ENCODE data around the gene ST6GALNAC1. TPM values are rescaled to one million over a fixed set of nuclear protein-coding genes. Genes with fewer than 3 reads are reported as not detected.
"Not testable (repeated sequence)": the region's sequence is repeated elsewhere in the genome, so short reads cannot be mapped to it uniquely, and the experiment has no call there.

The ST6GALNAC1 gene
- total RNA-seq, 4 donors from 2014 or later: 0.46 to 4.6 (median 1.9) TPM

- ATAC-seq (ENCODE audit: low FRiP score) (no peak), DNase-seq (ENCODE audit: low spot score) (no peak)
- no peak for TF ChIP-seq CTCF (IDR thresholded peaks at IDR 0.05)
Measured at GRCh38 chr17:76626442-76626841, 17.1 kb downstream of the ST6GALNAC1 start.

- TF ChIP-seq CTCF (IDR thresholded peaks at IDR 0.05): no peak
- ATAC-seq (ENCODE audit: low FRiP score) (no peak), DNase-seq (ENCODE audit: low spot score) (no peak)
Measured at GRCh38 chr17:76625496-76625895, 18.1 kb downstream of the ST6GALNAC1 start.

GRCh38 chr17:76623271-76624146, 20.0 kb downstream of the ST6GALNAC1 start:
- TF ChIP-seq CTCF (IDR thresholded peaks at IDR 0.05): peak in 2 of 3 donors; percentile 70 to 72
- ATAC-seq (ENCODE audit: low FRiP score) (peak; percentile 93), DNase-seq (ENCODE audit: low spot score) (peak; percentile 55)

GRCh38 chr17:76617838-76618237, 25.7 kb downstream of the ST6GALNAC1 start:
- DNase-seq (ENCODE audit: low spot score): no peak
- no peak for ATAC-seq (ENCODE audit: low FRiP score)
- no peak for TF ChIP-seq CTCF (IDR thresholded peaks at IDR 0.05)

- no peak for DNase-seq (ENCODE audit: low spot score)
- ATAC-seq (ENCODE audit: low FRiP score): no peak
- TF ChIP-seq CTCF (IDR thresholded peaks at IDR 0.05): no peak
Measured at GRCh38 chr17:76614912-76615617, 28.5 kb downstream of the ST6GALNAC1 start.

GRCh38 chr17:76614064-76614759, 29.3 kb downstream of the ST6GALNAC1 start:
- not testable (repeated sequence) for ATAC-seq (ENCODE audit: low FRiP score); DNase-seq (ENCODE audit: low spot score)

Data from omental fat pad (tissue), 4 donors.